Stimulated activated CD4-positive, alpha-beta T cell treated with anti-CD3 and anti-CD28 coated beads, Interleukin-15, amount 100 ng/mL, for 1 hour (primary cell): ENCODE data around the gene PDLIM1.
A peak's percentile ranks its signal among the peaks of the same experiment; 100 is the strongest.

Experiments
- DNase-seq, 2 donors: peaks; one replicate each; pipeline ENCODE4 v3.0.0-alpha.2; 2020; ENCODE audit warnings: low read depth in 1 of 2, low spot score in 1 of 2

The PDLIM1 gene

GRCh38 chr10:95265572-95265971 lies 25.2 kb downstream of the PDLIM1 start:
- no peak for DNase-seq

GRCh38 chr10:95264227-95265051 lies 26.4 kb downstream of the PDLIM1 start:
- DNase-seq: no peak

DNA sequence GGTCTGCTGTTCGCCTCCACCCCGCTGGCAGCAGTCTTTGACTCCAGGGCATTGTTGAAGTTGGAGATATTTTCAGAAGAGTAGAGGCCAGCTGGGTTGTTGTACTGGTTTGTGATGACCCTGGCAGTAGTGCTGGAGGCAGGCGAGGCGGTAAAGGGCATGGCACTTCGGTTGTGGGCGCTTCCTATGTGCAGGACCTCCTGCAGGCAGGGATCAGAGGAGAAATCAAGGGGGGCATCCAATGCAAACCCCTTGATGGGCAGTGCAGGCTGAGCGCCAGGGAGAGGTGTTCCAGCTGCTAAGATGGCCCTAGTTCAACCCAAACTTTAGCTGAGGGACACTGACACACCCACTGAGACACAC lies 27.0 kb downstream of the PDLIM1 start:
- no peak for DNase-seq

- no peak for DNase-seq
Observed at GRCh38 chr10:95262763-95263518, 27.9 kb downstream of the PDLIM1 start.

DNA sequence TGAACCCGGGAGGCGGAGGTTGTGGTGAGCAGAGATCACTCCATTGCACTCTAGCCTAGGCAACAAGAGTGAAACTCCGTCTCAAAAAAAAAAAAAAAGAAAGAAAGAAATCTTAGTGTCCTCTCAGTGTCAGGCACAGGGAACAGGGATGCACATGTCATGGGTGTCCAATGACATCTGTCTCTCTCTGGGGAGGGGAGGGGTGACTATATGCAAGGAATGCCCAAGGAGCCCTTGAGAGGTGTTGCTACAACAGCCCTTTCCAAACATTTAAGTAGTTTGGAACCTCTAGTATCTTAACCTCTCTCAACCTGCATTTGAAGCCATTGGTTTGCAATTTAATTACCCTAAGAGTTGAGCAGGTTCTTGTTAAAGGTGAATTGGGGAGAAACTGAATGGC lies 28.9 kb downstream of the PDLIM1 start:
- DNase-seq: no peak

- DNase-seq: no peak
Observed at GRCh38 chr10:95260909-95261552, 29.8 kb downstream of the PDLIM1 start.

DNA sequence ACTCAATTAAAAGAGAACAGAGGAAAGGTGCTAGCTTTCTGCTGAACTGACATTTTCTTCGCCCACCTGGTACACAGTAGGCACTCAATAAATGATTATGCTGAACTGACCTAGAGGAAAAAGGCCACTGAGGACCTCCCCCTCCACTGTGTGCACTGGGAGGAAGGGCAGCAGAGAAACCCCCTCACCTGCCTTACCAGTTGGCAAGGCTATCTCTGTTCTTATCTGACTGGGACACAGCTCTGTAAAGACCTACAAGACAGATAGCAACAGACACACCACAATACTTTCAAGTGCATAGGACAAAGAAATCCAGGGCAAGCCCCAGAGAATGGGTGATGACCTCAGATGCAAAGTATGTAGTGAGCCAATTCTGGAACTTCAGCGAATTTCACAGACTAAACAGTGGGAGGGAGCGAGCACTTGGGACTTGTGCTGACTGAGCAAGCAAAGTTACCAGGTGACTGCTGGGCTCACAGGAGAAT lies 30.4 kb downstream of the PDLIM1 start:
- no peak for DNase-seq

DNA sequence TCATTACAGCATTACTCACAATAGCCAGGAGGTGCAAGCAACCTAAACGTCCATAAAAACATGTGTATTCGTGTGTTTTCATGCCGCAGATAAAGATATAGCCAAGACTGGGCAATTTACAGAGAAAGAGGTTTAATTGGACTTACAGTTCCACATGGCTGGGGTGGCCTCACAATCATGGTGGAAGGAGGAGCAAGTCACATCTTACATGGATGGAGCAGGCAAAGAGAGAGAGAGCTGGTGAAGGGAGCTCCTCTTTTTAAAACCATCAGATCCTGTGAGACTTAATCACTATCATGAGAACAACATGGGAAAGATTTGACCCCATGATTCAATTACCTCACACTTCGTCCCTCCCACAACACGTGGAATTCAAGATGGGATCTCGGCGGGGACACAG lies 33.0 kb downstream of the PDLIM1 start:
- no peak for DNase-seq

DNA sequence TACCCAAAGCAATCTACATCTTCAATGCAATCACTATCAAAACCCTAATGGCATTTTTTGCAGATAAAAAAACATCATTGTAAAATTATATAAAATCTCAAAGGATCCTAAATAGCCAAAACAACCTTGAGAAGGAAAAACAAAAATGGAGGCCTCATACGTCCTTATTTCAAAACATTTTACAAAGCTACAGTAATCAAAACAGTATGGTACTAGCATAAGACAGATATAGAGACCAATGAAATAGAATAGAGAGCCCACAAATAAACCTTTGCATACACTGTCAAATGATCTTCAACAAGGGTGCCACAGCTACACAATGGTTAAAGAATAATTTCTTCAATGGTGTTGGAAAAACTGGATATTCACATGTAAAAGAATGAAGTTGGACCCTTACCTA lies 34.5 kb downstream of the PDLIM1 start:
- no peak for DNase-seq

DNA sequence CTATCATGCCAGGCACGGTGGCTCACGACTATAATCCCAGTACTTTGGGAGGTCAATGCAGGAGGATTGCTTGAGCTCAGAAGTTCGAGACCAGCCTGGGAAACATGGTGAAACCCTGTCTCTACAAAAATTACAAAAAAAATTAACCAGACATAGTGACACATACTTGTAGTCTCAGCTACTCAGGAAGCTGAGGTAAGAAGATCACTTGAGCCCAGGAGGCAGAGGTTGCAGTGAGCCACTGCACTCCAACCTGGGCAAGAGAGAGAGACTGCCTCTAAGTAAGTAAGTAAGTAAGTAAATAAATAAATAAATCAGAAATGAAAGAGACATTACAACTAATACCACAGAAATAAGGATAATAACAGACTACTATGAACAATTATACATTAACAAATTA lies 36.2 kb downstream of the PDLIM1 start:
- DNase-seq: no peak

DNA sequence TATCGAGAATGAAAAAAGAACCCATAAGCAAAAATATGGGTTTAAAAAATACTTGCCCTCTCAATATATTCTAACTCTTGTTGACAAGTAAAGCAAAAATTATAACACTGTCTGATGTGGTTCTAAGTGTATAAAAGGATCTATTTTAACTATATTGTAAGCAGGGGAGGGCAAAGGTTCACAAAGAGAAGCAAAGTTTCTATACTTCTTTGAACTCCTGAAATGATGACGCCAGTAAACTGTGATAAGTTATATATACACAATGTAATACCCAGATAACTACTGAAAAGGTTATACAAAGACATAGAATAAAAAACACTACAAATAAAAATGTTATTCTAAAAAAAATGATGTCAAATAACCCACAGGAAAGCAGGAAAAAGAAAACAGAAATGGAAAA lies 37.1 kb downstream of the PDLIM1 start:
- no peak for DNase-seq

GRCh38 chr10:95253007-95253406 lies 37.8 kb downstream of the PDLIM1 start:
- no peak for DNase-seq

DNA sequence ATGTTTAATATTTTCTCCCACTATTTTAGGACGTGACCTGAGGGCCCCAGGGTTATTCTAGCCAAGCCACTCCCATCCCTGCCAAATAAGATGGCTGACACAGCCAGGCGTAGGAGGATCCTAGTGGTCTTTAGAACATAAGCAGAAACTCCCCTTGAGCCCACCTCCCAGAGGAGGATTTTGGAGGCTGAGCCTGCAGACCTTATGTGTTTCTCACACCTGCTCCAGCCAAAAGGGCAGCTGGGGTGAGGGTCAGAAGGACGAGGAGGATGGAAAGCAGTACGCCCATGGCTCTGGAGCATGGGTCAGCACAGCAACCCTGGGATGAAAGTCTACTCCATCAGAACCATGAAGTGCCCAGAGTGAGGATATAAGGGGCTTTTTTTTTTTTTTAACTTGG lies 39.9 kb downstream of the PDLIM1 start:
- no peak for DNase-seq

GRCh38 chr10:95249467-95249866 lies 41.3 kb downstream of the PDLIM1 start:
- DNase-seq: no peak

DNA sequence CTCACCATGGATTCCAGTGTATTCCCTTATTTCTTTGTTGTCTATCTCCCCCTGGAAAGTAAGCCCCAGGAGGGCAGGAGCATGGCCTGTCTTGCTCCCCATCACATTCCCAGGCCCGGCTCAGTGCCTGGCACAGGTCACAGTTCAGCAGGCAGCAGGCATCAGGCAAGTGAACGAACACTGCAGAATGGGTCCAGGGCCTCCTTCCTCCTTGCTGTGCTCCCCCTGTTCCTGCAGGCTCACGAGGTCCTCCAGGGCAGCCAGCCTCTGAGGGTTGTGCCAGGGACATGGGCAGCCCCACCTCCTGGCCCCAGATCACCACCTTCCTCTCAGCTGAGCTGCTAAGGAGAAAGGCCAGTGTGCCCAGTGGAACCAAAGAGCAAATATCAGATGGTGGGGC lies 41.8 kb downstream of the PDLIM1 start:
- no peak for DNase-seq

GRCh38 chr10:95247881-95248583 lies 42.8 kb downstream of the PDLIM1 start:
- DNase-seq: no peak

DNA sequence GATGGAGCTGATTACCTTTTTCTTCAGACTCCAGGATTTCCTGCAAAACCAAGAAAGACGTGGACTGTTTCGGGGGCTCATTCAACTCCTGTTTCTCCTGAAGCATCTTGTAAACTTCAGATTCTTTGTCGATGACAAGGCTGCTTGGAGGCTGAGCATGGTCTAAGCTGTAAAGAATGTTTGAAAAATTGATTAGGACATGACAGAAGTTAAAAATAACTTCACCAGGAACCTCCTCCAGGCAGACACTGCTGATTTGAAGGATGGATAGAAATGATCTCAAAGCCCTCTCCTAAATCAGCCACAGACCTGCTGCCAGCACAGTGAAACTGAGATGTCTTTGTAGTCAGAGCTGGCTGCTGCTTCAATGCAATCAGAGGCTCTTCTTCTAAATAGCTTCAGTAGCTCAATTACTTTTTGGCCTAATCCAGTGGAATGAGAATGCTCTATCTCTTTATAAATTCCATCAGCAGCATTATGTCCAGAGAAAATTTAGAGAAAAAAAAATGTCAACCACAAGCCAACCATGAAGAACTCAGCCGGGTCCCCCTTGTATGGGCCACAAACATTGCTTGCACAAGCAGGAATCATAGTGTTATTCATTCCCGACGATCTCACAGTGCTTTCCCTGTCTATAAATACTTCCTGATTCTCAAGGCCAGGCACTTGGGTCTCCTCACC lies 43.5 kb downstream of the PDLIM1 start:
- no peak for DNase-seq

- DNase-seq: peak in 1 of 2 donors; percentile 8
Observed at GRCh38 chr10:95246582-95247051, 44.2 kb downstream of the PDLIM1 start.

DNA sequence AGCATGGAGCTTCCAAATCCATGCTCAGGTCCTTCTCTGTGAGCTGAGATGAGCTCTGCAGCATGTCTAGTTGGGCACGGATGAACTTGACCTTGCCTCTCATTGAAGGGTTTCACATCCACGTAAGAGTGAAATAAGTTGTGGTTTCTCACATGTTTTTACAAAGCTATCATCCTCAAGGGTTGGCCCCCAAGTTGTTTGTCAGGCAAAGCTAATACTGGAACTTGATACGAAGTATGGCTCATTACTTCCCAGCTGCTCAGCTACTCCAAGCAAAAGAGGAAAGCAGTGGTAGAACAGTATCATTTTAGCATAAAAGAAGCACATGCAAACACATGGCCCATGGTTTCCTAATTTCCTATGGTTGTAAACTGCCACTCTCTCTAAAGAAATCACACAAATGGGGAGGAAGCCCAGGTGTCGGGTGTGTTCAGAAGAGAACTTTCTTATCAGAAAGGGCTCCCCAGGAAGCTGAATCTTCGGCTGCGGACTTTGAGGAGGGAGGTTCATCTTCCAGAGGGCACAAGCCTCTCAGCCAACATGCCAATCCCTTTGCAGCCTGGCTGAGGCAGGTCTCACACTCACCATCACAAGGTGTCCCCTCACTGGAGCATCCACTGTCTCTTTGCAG lies 45.3 kb downstream of the PDLIM1 start:
- no peak for DNase-seq

DNA sequence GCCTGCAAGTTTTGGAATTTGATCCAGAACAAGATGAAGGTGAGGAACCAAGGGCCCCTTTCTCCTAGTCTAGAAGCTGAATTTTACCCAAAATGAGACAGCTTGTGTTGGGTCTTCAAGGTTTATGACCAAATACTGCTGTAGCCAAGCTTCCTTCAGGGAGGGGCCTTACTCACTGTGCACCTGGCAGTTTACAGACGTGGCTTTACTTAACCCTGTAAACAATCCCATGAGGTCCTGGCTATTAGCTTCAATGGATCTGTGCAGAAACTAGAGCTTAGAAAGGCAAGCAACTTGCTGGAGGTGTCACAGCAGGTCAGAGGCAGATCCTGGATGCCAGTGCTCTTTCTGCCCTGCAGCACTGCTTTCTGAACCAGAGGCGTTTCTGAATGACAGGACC lies 46.7 kb downstream of the PDLIM1 start:
- DNase-seq: no peak
